ENCODE results near the gene MAP7. TPM values are rescaled to one million over a fixed set of nuclear protein-coding genes. Genes with fewer than 3 reads are reported as not detected.
"Not testable (repeated sequence)": the region's sequence is repeated elsewhere in the genome, so short reads cannot be mapped to it uniquely, and the experiment has no call there.

The MAP7 gene
- total RNA-seq, 4 donors from 2014 or later: 0.84 to 1.5 (median 1.4) TPM

DNA sequence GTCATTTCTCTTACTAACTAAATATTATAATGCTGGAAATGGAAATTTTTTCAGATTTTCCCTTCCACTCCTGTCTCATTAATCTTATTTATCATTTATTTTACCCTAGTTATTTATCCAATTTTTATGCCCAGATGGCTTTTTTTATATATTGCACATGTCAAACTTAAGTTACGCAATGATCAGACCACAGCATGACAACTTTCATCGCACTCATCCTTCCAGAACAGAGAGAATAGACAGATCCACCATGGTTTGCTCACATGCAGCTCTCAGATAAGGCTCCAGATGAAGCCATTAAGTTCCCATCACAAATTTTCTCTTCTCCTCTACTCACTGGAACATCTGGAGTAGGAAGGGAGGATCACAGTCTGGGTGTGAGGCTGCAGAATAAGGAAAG lies 48.7 kb downstream of the MAP7 start:
- TF ChIP-seq POLR2A (IDR thresholded peaks at IDR 0.05): no peak
- TF ChIP-seq, protein P1, sequence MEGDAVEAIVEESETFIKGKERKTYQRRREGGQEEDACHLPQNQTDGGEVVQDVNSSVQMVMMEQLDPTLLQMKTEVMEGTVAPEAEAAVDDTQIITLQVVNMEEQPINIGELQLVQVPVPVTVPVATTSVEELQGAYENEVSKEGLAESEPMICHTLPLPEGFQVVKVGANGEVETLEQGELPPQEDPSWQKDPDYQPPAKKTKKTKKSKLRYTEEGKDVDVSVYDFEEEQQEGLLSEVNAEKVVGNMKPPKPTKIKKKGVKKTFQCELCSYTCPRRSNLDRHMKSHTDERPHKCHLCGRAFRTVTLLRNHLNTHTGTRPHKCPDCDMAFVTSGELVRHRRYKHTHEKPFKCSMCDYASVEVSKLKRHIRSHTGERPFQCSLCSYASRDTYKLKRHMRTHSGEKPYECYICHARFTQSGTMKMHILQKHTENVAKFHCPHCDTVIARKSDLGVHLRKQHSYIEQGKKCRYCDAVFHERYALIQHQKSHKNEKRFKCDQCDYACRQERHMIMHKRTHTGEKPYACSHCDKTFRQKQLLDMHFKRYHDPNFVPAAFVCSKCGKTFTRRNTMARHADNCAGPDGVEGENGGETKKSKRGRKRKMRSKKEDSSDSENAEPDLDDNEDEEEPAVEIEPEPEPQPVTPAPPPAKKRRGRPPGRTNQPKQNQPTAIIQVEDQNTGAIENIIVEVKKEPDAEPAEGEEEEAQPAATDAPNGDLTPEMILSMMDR (IDR thresholded peaks at IDR 0.05): no peak
- no peak for TF ChIP-seq EP300 (IDR thresholded peaks at IDR 0.05)
- 93 to 94% methylated on average over 2 of the region's 2 CpGs for whole genome bisulfite sequencing, 2 donors
- no peak overlapping the region for H3K4me3 ChIP-seq

DNA sequence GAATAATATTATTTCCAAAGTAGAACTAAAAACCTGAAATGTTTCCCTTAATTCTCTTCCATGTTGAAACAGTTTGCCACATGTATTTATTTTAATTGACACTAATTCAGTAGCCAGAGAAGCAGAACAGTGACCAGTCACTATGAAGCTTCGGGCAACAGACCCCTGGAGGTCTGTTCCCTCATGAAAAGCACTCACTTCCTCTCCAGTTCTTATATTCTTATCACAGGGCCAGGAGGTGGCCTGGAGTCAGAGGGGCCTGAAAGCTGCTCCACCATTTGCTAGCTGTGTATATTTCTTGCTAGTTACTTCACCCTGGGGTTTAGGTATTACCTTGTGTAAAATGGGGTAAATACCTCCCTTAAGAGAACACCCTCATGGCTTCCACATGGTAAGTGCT lies 49.1 kb downstream of the MAP7 start:
- H3K36me3 ChIP-seq: no peaks in the 10 kb centered on the region
- no peaks in the 10 kb centered on the region for H3K9me3 ChIP-seq
- H3K27ac ChIP-seq: no peak overlapping the region
- 37 to 39% methylated on average over 1 of the region's 1 CpG for WGBS, 2 donors
- TF ChIP-seq EP300 (IDR thresholded peaks at IDR 0.05): no peak
- TF ChIP-seq, protein P1 (IDR thresholded peaks at IDR 0.05): no peak
- TF ChIP-seq POLR2A (IDR thresholded peaks at IDR 0.05): no peak
- DNase-seq (ENCODE audit: low spot score in 2 of 2): no peak
- H3K27me3 ChIP-seq: no peaks in the 10 kb centered on the region
- H3K4me1 ChIP-seq: no peaks in the 10 kb centered on the region
- no peak overlapping the region for H3K4me3 ChIP-seq

More for the DNA sequence above, 48.7 kb downstream of the MAP7 start:
- Histone ChIP-seq H3K36me3 (no peaks in the 10 kb centered on the region), H3K4me1 (no peaks in the 10 kb centered on the region), H3K9me3 (no peaks in the 10 kb centered on the region), H3K27me3 (no peaks in the 10 kb centered on the region), H3K27ac (no peak overlapping the region)
- DNase-seq (ENCODE audit: low spot score in 2 of 2): no peak

DNA sequence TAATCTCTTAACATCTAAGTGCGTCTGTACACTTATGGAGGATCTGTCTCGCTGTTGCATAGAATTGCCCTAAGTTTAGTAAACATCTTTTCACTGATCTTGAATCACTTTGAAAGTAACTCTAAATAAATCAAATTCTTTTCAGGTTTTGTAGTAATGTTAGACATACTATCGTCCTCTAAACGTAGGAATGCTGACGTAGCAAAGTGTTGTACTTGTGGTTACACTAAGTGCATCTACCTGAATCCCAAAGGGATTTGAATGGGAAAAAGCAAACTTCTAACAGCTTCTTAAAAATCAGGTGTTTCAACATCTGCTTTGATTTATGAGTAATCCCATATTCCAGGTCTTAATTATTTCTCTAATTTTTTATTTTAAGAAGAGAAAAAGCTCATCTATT lies 49.8 kb downstream of the MAP7 start:
- Histone ChIP-seq H3K9me3 (no peaks in the 10 kb centered on the region), H3K27me3 (no peaks in the 10 kb centered on the region), H3K4me3 (no peak overlapping the region), H3K4me1 (no peaks in the 10 kb centered on the region), H3K27ac (no peak overlapping the region), H3K36me3 (no peaks in the 10 kb centered on the region)
- no peak for DNase-seq (ENCODE audit: low spot score in 2 of 2)
- no peak for TF ChIP-seq POLR2A (IDR thresholded peaks at IDR 0.05)
- no peak for TF ChIP-seq EP300 (IDR thresholded peaks at IDR 0.05)
- TF ChIP-seq, protein P1 (IDR thresholded peaks at IDR 0.05): no peak
- 70 to 83% methylated on average over 5 of the region's 5 CpGs for WGBS, 2 donors

DNA sequence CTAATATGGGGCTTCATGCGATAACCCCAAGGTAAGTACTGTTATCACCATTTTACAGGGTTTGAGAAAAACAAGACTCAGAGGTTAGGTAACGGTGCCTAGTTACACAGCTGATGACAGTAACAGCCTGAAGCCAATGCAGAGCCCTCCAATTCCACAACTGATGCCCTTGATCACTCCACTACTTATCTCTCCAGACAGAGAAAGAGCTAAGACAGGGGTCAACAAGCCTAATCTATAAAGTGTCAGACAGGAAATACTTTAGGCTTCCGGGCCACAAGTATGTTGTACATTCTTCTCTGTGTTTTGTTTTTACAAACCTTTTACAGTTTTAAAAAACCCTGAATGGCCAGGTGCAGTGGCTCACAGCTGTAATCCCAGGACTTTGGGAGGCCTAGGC lies 50.9 kb downstream of the MAP7 start:
- DNase-seq (ENCODE audit: low spot score in 2 of 2): no peak
- H3K27me3 ChIP-seq: no peaks in the 10 kb centered on the region
- H3K4me3 ChIP-seq: no peak overlapping the region
- no peak for TF ChIP-seq POLR2A (IDR thresholded peaks at IDR 0.05)
- TF ChIP-seq EP300 (IDR thresholded peaks at IDR 0.05): no peak
- TF ChIP-seq, protein P1 (IDR thresholded peaks at IDR 0.05): no peak
- WGBS, 2 donors: 73 to 75% methylated on average over 3 of the region's 3 CpGs
- no peaks in the 10 kb centered on the region for H3K9me3 ChIP-seq
- no peak overlapping the region for H3K27ac ChIP-seq
- no peaks in the 10 kb centered on the region for H3K36me3 ChIP-seq
- H3K4me1 ChIP-seq: no peaks in the 10 kb centered on the region

DNA sequence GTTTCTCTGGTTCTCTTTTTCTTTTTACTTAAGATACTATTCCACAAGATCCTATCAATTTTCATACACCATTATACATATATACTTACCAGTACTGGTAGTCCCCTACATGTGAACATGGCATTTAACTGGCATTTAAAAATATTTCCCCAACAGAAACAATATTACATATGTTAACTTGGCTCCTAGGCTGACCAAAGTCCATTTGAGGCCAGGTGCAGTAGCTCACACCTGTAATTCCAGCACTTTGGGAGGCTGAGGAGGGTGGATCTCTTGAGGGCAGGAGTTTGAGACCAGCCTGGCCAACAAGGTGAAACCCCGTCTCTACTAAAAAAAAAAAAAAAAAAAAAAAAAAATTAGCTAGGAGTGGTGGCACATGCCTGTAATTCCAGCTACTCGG lies 53.8 kb downstream of the MAP7 start:
- not testable (repeated sequence) for H3K27ac ChIP-seq; H3K4me3 ChIP-seq; H3K27me3 ChIP-seq; DNase-seq (ENCODE audit: low spot score in 2 of 2); H3K4me1 ChIP-seq; H3K9me3 ChIP-seq; H3K36me3 ChIP-seq
- 85 to 89% methylated on average over 2 of the region's 2 CpGs for WGBS, 2 donors

DNA sequence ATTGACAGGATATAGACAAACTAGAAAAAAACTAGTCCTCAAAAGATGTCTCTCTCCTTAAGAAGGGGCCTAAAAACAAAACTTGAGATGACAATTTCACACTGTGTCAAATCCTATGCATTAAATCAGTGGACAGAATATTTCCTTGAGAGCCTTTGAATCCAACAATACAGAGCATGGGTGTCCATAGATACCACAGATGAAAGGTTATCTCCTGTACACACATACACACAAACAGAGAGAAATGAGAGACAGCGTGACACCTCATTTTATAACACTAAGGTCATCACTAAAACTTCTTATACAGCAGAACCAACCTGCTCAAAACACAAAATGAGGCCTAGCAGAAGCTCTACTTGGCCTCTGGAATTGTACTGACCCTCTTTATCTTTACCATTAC lies 55.5 kb downstream of the MAP7 start:
- Histone ChIP-seq H3K27ac (no peak overlapping the region), H3K27me3 (no peaks in the 10 kb centered on the region), H3K4me1 (no peaks in the 10 kb centered on the region), H3K36me3 (no peaks in the 10 kb centered on the region), H3K4me3 (no peak overlapping the region), H3K9me3 (no peaks in the 10 kb centered on the region)
- no peak for TF ChIP-seq EP300 (IDR thresholded peaks at IDR 0.05)
- no peak for TF ChIP-seq POLR2A (IDR thresholded peaks at IDR 0.05)
- TF ChIP-seq, protein P1 (IDR thresholded peaks at IDR 0.05): no peak
- DNase-seq (ENCODE audit: low spot score in 2 of 2): no peak
- 93 to 94% methylated on average over 1 of the region's 1 CpG for WGBS, 2 donors
